Raji (cell line): ENCODE results near the gene TOP3B.

ENCODE experiments used
- POLR2A ChIP-seq: IDR thresholded peaks from 2 replicates; pipeline ENCODE4 v1.6.1; 2011; ENCODE audit warnings: low read depth, low read length, control low read depth; ENCODE audit not compliant: insufficient read depth

TOP3B gene

DNA sequence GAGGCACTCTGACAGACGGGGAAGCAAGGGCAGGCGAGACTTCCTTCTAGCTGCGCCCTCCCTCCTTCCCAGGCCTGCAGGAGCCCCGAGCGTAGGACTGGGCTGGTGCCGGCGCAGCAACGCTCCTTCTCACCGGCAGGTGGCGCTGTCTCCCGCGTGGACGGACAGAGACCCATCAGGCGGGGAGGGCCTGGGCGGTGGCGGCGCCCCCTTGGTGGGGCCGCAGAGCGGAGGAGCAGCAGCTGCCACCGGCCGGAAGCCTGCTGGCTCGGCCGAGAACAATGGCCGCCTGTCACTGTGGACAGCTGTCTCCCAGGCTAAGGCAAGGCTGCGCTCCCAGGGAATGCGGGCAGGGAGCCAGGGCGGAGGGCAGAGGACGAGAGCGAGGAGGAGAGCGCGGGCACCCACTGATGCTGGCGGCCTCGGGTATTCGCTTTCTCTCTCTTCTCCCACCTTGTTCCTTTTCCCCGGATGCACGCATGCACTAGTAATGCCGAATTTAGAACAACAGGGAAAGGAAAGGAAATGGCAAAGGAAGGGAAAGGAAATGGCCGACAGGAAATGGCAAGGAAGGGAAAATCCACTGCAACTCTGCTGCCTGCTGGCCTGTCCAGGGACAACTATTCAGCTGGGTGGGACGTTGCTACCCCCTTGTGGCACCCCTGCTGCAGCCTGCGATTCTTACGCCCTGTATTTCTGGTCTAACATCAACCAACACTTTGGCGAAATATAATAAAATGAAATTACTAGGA, 44.3 kb downstream of the TOP3B start:
- 0 out of 2 replicates have a peak, but pooled peaks have one; percentile 25 for TF ChIP-seq POLR2A

DNA sequence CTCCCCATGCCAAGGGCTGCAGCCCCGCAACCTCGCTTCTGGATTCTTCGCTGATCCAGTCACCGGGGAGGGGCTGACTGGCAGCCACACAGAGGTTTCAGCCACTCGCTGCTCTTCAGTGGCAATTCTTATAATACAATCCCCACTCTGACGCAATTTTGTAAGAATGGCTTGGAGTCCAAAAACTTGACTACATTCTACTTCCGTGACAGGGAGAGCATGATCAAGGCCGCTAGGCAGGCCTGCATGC, 44.8 kb downstream of the TOP3B start:
- TF ChIP-seq POLR2A: no peak

DNA sequence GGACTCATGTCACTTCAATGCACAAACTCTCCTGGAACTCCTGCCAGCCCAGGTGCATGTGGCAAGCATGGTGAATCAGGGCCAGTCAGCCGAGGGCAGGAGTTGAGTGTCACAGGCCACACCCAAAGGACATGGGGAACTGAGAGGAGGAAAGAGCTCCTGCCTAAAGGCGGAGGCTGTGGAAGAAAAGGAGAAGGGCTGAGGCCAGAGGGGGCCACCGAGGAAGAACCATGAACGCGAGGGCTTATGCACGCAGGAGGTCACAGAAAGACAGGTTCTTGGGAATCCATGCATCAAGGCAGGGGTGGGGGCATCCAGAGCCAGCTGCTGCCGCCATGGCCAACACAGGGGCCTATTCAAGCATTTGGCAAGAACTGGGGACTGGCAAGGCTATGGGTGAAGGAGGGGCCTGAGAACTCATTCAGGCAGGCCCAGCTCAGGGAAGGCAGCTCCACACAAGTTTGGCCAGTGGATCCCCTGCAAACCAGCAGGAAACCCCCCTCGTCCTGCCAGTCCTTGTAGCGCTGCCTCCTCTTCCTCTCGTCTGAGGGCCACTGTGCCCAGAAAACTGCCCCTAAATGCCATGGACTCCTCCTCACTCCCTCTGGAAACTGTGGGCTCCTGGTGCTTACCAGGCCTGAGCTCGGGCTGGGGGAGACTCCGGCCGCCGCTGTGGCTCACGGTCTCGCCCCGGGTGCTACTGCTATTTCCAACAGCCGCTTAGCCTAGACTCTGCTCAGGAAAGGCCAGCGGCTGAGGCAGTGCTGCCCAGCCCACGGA, 45.4 kb downstream of the TOP3B start:
- no peak for TF ChIP-seq POLR2A

DNA sequence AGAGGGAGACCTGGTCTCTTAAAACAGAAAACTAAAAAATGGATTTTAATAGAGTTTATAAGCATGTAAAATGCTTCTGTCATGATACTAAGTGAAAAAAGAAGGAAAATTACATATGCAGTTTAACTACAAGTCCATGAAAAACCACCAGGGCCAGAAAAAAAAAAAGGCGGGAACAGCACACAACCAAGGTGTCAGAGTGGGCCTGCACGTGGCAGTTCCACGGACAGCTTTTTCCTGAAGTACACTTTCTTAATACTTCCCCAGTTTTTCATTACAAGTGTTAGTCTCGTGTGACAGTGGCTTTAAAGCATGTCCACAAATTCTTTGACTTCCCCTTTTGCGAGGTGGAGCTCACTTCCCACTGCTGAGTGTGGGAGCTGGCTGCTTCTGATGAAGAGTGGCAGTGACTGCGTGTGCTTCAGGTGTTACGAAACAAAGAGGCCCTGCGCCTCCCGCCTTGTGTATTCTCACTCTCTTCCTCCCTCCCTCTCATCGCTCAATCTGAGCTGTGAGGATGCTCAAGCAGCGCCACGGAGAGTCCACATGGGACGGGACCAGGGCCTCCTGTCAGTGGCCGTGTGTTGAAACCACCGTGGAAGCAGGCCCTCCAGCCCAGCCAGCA, 46.3 kb downstream of the TOP3B start:
- no peak for TF ChIP-seq POLR2A

DNA sequence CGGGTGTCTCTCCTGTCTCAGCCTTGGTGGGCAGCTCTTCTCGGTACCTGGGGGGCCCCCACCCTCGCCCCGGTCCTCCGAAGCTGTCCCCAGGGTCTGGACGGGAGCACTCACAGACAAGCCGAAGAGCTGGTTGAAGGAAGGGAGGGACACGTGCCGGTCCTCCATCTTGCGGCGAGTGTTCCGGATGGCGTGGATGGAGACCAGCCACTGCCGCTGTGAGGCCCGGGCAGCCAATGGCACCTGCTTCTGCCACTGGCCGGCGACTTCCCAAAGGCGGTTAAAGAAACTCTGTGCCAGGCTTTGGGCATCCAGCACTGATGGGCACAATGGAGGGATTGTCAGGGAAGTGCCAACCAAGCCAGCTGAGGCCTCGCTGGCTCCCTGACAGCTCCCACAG, 48.7 kb downstream of the TOP3B start:
- TF ChIP-seq POLR2A: no peak

DNA sequence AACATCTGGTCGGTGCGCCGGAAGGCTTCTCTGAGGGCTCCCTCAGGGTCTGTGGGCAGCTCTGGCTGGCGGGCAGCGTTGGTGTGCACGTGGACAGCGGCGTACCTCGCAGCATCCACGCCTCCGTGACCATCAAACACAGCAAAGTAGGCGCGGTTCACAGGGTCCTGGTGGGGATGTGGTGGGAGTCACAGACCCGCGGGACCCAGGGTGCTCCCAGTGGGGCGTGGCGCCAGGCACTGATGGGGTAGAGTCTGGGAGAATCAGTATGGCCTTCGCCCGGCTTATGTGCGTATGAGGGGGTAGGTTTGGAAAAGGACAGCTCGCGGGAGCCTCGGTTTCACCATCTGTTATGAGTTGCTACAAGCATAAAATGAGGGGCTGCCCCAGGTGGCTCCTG, 49.2 kb downstream of the TOP3B start:
- TF ChIP-seq POLR2A: no peak

DNA sequence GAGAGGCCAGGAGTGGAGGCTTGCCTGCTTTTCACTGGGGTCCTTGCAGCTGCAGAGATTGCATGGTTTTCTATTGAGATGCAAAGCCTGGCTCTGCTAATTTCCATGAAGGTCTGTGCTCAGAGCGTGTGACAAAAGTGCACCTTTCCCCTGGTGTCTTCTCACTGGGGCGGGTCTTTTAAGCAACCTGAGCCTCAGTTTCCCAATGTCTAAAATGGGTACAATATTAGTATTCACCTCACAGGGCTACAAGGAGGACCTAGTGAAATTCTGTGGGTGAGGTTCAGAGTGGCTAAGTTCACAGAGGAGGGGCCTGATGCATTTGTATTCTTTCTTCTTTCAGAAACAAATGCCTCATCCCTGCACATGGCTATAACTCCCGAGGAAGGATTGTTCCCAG, 50.2 kb downstream of the TOP3B start:
- no peak for TF ChIP-seq POLR2A

DNA sequence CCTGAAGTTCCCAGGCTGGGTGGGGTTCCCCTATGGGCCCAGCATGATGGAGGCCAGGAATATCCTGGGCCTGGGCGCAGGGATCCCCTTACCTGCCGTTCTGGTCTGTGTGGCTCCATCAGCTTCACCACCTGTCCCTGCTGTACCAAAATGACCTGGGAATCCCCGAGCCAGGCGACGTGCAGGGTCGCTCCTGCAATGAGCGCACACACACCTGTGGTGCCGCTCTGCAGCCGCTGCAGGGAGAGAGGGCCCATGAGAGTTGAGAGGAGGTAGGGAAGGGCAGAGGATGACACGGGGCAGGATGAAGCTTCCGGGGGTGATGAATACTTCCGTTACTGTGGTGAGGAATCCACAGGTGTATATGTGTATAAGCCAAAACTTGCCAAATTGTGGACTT, 51.5 kb downstream of the TOP3B start:
- TF ChIP-seq POLR2A: no peak

DNA sequence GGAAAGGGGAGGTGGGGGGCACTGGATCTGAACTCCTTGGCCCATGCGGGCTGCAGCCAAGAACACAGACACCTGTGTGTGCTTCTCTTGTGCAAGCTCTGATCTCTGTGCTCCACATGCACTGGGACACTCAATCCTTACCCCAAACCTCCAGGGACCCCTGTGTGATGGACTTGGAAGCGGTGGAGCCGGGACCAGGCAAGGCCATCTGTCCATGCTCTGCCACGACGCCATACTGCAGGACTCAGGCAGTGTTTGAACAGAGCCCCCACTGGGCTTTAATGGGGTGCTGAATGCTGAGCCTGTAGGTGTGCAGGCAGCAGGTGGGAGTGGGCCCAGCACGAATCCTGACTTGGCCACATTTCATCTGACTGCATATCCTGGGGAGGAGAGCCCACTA, 53.3 kb downstream of the TOP3B start:
- no peak for TF ChIP-seq POLR2A

DNA sequence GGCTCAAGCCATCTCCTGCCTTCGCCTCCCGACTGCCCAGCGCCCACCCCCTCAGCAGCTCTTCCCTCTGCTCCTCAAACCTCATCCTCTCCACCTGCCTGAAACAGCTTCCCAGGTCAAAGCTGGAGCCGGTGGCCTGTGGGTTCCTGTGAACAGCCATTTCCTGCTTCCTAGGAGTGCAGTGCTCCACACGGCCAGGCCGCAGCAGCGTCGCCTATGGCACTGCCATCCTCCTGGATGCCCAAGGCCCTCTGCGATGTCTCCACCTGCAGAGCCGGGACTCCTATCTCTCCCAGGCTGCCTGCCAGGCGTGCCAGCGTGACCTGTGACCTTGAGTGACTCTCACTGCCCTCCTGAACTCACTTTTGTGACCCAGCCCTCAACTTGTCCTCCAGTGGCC, 54.5 kb downstream of the TOP3B start:
- no peak for TF ChIP-seq POLR2A

DNA sequence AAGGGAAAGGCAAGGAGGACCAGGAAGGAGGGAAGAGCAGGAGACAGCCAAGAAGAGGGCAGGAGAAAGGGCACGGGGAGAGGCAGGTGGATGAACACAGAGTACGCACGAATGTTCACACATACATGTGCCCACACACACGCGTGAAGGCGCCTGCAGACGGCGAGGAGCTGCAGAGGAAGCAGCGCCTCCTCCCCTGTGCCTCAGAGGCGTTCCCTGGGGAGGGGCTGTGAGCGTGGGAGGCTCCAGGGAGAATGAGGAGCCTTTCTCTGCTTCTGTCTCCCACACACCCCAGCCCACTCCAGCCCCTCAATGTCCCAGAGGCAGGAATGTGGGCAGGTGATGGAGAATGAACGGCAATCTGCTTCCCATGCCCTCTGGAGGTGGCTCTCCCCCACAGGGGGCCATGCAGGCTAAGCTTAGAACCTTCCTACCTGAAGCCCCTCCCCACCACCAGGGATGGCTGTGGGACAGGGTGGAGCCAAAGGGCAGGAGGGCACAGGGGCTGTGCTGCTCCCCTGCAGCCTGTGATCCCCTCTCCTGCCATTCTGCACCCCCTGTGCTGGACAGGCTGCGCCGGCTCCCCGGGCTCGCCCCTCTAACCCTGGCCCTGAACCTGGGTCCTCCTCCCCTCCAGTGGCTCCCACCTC, 55.3 kb downstream of the TOP3B start:
- no peak for TF ChIP-seq POLR2A

DNA sequence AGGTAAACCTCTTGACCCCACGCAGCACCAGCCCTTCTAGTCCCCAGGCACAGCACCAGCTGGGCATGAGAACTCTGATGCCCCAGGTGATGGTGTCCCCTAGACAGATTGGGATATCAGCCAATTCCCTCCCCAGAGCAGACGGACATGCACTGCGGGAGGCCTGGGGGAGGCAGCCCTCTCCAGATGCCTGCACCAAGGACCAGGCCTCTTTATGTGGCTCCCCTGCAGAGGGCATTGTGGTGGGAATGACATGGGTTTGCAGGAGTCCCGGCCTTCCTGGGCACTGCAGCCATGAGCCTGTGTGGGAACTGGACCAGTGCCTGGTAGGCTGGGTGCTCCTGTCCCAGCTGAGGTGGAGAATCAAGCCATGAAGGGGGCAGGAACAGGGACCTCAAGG, 55.9 kb downstream of the TOP3B start:
- TF ChIP-seq POLR2A: no peak

DNA sequence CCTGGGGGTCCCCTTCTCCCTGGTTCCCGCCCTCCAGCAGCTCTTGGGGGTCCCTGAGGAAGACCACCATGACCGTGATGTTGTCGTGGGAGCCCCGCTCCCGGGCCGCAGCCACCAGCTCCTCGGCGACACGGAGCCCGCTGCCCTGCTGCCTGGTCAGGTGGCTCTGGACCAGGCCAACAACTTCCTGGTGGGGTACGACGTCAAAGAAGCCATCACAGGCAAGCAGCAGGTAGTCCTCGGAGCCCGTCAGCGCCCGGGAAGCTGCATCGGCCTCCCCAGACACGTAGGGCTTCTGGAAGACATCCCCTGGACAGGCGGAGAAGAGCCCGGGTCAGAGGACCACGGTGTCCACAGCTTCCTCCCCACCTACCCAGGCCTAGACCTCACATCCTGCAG, 59.4 kb downstream of the TOP3B start:
- no peak for TF ChIP-seq POLR2A

DNA sequence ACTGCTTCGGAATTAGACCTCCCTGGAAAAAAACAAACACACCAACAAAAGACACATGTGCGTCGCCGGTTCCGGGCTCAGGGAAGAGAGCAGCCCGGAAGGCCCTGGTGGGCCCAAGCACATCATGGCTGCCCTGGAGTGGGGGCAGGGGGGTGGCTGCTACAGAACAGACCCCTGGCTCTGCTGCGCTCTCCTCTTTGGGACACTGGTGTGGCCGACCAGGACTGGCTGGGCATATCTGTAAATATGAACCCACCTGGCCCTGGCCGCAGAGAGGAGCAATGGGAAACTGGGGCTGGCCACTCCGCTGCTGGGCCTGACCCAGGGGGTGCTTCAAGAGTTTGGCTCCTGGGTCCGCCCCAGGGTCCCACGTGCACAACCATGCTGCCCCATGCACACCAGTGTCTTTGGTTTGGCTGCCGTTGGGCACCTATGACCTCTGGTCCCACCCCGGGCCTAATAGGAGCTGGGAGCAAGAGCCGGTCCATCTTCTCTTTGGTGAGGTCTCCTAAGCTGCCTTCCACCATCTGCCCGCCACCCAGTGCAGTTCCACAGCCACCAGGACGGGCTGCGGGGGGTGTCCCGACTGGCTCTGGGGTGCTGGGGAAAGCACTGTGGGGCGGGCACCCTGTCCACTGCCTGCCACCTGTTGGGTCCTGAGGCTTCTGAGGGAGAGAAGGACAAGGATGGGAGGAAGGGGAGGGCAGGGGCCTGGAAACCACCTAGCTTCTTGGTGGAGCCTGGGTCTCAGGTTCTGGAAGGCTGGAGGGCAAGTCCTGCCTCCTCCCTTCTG, 60.0 kb downstream of the TOP3B start:
- no peak for TF ChIP-seq POLR2A

DNA sequence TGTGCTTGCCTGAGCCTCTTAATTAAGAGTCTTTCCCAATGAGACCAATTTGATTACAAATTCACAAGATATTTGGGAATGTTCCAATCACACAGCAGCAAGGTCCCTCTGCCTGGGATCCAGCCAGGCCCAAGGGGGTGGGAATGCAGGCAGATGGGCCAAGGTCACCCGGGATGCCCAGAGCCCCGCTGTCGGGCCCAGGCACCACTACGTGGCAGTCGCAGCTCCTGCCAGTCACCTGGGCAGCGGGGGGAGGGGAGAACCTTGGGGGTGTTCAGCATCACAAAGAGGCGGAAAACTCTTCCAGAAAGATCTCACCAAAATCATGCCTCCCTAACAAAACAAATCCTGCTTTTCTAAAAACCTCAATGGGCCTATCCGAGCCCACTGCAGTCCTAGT, 60.9 kb downstream of the TOP3B start:
- TF ChIP-seq POLR2A: no peak
